Kidney (tissue), 14 donors: ENCODE results near the gene TIPIN. TPM values are rescaled to one million over a fixed set of nuclear protein-coding genes. Genes with fewer than 3 reads are reported as not detected.
"Not testable (repeated sequence)": the region's sequence is repeated elsewhere in the genome, so short reads cannot be mapped to it uniquely, and the experiment has no call there.

ENCODE experiments used
- DNase-seq, 5 donors: peaks; one replicate each; pipeline ENCODE4 v3.0.0-alpha.2; 2013 to 2020
- FAIRE-seq: peaks from 2 replicates; lab custom pipeline; 2012; peaks lifted over from hg19 to GRCh38; lab: Jason Lieb, UNC
- H3K27ac ChIP-seq, 2 donors: one replicate each; pipeline ENCODE4 v1.7.0; 2013; ENCODE audit warnings: low read depth in 2 of 2, low read length in 2 of 2, inconsistent platforms in 1 of 2
- H3K27me3 ChIP-seq: one replicate; pipeline ENCODE4 v1.7.1; 2013; ENCODE audit warnings: low read length, inconsistent platforms; ENCODE audit not compliant: control insufficient read depth, insufficient read depth
- H3K36me3 ChIP-seq, 3 donors: one replicate each; pipeline versions ENCODE4 v1.7.0 to v1.7.1; 2013; ENCODE audit warnings: low read length in 3 of 3, control low read depth in 1 of 3, inconsistent platforms in 1 of 3; ENCODE audit not compliant: insufficient read depth in 3 of 3, control insufficient read depth in 2 of 3
- H3K4me1 ChIP-seq, 3 donors: one replicate each; pipeline versions ENCODE4 v1.7.0 to v1.7.1; 2013; ENCODE audit warnings: low read length in 3 of 3, inconsistent platforms in 1 of 3, low read depth in 1 of 3; ENCODE audit not compliant: control insufficient read depth in 2 of 3, insufficient read depth in 2 of 3
- H3K4me3 ChIP-seq, 3 donors: one replicate each; pipeline versions ENCODE4 v1.7.0 to v1.8.1; 2013; ENCODE audit warnings: low read length in 3 of 3, control low read depth in 1 of 3, inconsistent platforms in 1 of 3
- H3K9ac ChIP-seq, 3 donors: one replicate each; pipeline versions ENCODE4 v1.7.0 to v1.7.1; 2013; ENCODE audit warnings: low read length in 3 of 3, control low read depth in 1 of 3, inconsistent platforms in 1 of 3
- H3K9me3 ChIP-seq, 3 donors: one replicate each; pipeline versions ENCODE4 v1.7.0 to v1.7.1; 2013; ENCODE audit warnings: low read length in 3 of 3, control low read depth in 1 of 3, inconsistent platforms in 1 of 3; ENCODE audit not compliant: control insufficient read depth in 2 of 3, insufficient read depth in 1 of 3
- intact Hi-C: fragments of 100-400 bp; cut with DNase I; formaldehyde crosslinking; loops from one replicate; pipeline ENCODE4 v1.11.1; 2022
- polyA plus RNA-seq: library from polyadenylated mRNA; stranded (reverse); fragments of 350-450 nt; fragmentation: Illumina TruSeq; extraction: RNeasy Lipid Tissue Mini Kit (QIAGEN cat#74804); gene quantifications from one replicate; pipeline ENCODE4 v1.2.3, GENCODE V29; 2014; ENCODE audit warnings: low read depth, low replicate concordance; ENCODE audit not compliant: insufficient read depth
- total RNA-seq: library from RNA; stranded (reverse); fragmentation: NEBNext Ultra II Directional; extraction: Animal tissue kit (Norgen Biotek cat#: 25700); gene quantifications from one replicate; pipeline ENCODE4 v1.2.1, GENCODE V29; 2021
- TF ChIP-seq, protein P1 (sequence below): IDR thresholded peaks from 3 replicates; pipeline ENCODE4 v1.5.1; 2012; ENCODE audit warnings: mild to moderate bottlenecking, moderate library complexity, borderline replicate concordance; ENCODE audit not compliant: insufficient read depth; ENCODE audit errors: extremely low read depth
- donor health status: control.
- donor health status: control.
- donor health status: control.
- donor health status: control.
- donor health status: control.
- donor health status: DM: yes; HTN: yes; CAD: no.
- donor health status: Normal renal cell carcinoma (clear cell type).

The TIPIN gene
- total and polyA plus RNA-seq, 2 donors from 2014 or later: 4.3 to 7.5 TPM

DNA sequence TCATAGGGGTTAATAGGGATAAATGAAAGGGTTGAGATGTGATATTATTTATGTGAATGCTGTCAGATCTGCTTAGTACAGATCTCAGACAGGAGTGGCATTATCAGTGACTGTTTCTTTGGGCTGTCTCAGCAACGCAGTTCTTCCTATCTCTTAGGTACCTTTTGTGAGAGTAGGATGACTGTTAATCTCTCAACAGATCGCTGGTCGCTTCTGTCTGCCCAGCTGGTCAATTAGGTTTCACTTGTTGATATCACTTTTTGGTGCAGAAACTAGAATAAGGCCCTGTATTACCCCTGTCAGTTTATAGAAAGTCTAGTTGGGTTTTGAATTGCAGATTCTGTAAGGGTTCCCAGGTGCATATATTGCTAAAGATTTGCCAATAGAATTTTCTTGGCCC is 46.7 kb downstream of the TIPIN start:
- Histone ChIP-seq H3K9ac (no peak overlapping the region), H3K27ac (no peak overlapping the region)

DNA sequence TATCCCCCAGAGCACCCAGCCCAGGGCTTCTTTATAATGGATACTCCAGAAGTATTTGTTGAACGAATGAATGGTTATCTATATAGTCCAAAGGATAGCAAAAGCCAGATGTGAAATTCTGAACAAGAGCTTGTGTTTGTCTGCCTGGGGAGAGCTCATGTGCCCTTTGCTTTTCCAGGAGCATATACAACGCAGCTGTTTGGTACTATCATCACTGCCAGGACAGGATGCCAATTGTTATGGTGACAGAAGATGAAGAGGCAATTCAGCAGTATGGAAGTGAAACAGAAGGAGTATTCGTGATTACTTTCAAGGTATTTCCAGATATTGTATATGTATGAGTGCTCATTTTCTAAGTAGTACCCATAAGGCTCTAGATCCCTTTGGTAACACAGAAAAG is 48.0 kb downstream of the TIPIN start:
- H3K9me3 ChIP-seq: no peaks in the 10 kb centered on the region
- no peaks in the 10 kb centered on the region for H3K27me3 ChIP-seq
- peaks cover 6 to 27% (median 16%) of the 10 kb centered on the region in 3 donors for H3K36me3 ChIP-seq
- intact Hi-C loops: no loop called here
- H3K4me1 ChIP-seq: no peaks in the 10 kb centered on the region
- no peak for FAIRE-seq
- TF ChIP-seq, protein P1, sequence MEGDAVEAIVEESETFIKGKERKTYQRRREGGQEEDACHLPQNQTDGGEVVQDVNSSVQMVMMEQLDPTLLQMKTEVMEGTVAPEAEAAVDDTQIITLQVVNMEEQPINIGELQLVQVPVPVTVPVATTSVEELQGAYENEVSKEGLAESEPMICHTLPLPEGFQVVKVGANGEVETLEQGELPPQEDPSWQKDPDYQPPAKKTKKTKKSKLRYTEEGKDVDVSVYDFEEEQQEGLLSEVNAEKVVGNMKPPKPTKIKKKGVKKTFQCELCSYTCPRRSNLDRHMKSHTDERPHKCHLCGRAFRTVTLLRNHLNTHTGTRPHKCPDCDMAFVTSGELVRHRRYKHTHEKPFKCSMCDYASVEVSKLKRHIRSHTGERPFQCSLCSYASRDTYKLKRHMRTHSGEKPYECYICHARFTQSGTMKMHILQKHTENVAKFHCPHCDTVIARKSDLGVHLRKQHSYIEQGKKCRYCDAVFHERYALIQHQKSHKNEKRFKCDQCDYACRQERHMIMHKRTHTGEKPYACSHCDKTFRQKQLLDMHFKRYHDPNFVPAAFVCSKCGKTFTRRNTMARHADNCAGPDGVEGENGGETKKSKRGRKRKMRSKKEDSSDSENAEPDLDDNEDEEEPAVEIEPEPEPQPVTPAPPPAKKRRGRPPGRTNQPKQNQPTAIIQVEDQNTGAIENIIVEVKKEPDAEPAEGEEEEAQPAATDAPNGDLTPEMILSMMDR: no peak
- no peak overlapping the region for H3K27ac ChIP-seq
- DNase-seq: no peak
- no peak overlapping the region for H3K4me3 ChIP-seq
- no peak overlapping the region for H3K9ac ChIP-seq

More for the DNA sequence above, 46.7 kb downstream of the TIPIN start:
- FAIRE-seq (no peak), DNase-seq (no peak)
- Histone ChIP-seq H3K4me1 (no peaks in the 10 kb centered on the region), H3K27me3 (no peaks in the 10 kb centered on the region), H3K9me3 (no peaks in the 10 kb centered on the region), H3K4me3 (no peak overlapping the region), H3K36me3 (peaks cover 6 to 31% (median 22%) of the 10 kb centered on the region in 3 donors)
- intact Hi-C loops: no loop called here
- TF ChIP-seq, protein P1: no peak

DNA sequence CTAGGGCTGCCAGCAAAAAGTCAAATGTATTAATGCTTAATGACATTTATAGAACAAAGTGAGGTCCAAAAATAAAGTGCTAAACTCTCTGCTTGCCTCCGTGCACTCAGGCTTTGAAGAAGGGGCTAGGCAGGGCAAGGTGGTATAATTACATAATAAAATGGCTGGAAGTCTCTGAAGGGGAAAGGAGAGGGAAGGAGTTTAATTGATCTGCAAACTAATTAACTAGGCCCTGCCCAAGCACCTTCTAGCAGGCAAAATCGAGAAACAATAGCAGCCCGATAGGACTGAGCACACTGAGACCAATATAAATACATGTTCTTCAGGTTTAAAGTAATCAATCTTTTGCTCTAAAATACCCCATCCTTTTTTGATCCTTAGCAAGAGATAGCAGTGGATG is 50.1 kb downstream of the TIPIN start:
- H3K27me3 ChIP-seq: no peaks in the 10 kb centered on the region
- H3K4me3 ChIP-seq: no peak overlapping the region
- H3K27ac ChIP-seq: no peak overlapping the region
- FAIRE-seq (no peak), DNase-seq (no peak)
- H3K36me3 ChIP-seq: peaks cover 6 to 23% (median 13%) of the 10 kb centered on the region in 3 donors
- TF ChIP-seq, protein P1: no peak
- no peak overlapping the region for H3K9ac ChIP-seq
- intact Hi-C loops: no loop called here
- no peaks in the 10 kb centered on the region for H3K9me3 ChIP-seq
- no peaks in the 10 kb centered on the region for H3K4me1 ChIP-seq

DNA sequence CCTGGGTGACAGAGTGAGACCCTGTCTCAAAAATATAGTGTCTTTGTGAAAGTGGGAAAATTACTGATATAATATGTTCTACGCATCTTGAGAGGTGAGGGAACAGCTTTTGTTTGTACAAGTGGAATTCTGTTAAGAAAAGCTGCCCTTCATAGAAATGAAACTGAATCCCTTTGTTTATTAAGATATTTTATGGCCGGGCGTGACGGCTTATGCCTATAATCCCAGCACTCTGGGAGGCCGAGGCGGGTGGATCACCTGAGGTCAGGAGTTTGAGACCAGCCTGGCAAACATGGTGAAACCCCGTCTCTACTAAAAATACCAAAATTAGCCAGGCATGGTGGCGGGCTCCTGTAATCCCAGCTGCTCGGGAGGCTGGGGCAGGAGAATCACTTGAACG is 52.1 kb downstream of the TIPIN start:
- H3K4me1 ChIP-seq, H3K27me3 ChIP-seq, H3K4me3 ChIP-seq, H3K9me3 ChIP-seq, DNase-seq, H3K27ac ChIP-seq, intact Hi-C loops, FAIRE-seq, H3K9ac ChIP-seq: not testable (repeated sequence)
- H3K36me3 ChIP-seq: peaks cover 6 to 11% (median 7%) of the 10 kb centered on the region in 3 donors
